HG02610 (cell line): Measurements from ENCODE around the gene HEXIM1.

Experiments used
- ATAC-seq: cut with Tn5 transposase; IDR thresholded peaks from one replicate; pipeline ENCODE4 v1.9.1; 2021; ENCODE audit warnings: mild to moderate bottlenecking, moderate library complexity; ENCODE audit not compliant: unreplicated experiment

HEXIM1 gene

GRCh38 chr17:45145035-45145389 is 3.3 kb upstream of the HEXIM1 start:
- ATAC-seq, result no peak

GRCh38 chr17:45146166-45146565 is 2.1 kb upstream of the HEXIM1 start:
- ATAC-seq, result no peak

GRCh38 chr17:45146592-45146889 is 1.7 kb upstream of the HEXIM1 start:
- ATAC-seq, result no peak

- no peak for ATAC-seq
These were observed 1.2 kb upstream of the HEXIM1 start for GRCh38 chr17:45146890-45147580.

- ATAC-seq, result no peak
These were observed 593 bp upstream of the HEXIM1 start for GRCh38 chr17:45147581-45148182.

- ATAC-seq, result peak; percentile 21
These were observed 878 bp downstream of the HEXIM1 start for GRCh38 chr17:45149037-45149668.

- ATAC-seq, result no peak
These were observed 1.7 kb downstream of the HEXIM1 start for GRCh38 chr17:45149669-45150664.

GRCh38 chr17:45150911-45151809 is 2.9 kb downstream of the HEXIM1 start:
- no peak for ATAC-seq

GRCh38 chr17:45155029-45155428 is 6.8 kb downstream of the HEXIM1 start:
- no peak for ATAC-seq

GRCh38 chr17:45155483-45155882 is 7.2 kb downstream of the HEXIM1 start:
- ATAC-seq, result no peak

GRCh38 chr17:45156242-45156641 is 8.0 kb downstream of the HEXIM1 start:
- no peak for ATAC-seq

- ATAC-seq, result peak; percentile 14
These were observed 12.4 kb downstream of the HEXIM1 start for GRCh38 chr17:45160447-45161287.

- peak; percentile 87 for ATAC-seq
These were observed 13.2 kb downstream of the HEXIM1 start, which contains the start of gene HEXIM2 for GRCh38 chr17:45161288-45162024. TSS of gene HEXIM2 (plus strand) at chr17:45161875. CDS start at chr17:45162794, 919 bp downstream.

- ATAC-seq, result no peak
These were observed 13.9 kb downstream of the HEXIM1 start for GRCh38 chr17:45162025-45162687.

GRCh38 chr17:45164734-45165269 is 16.5 kb downstream of the HEXIM1 start:
- ATAC-seq, result no peak

- ATAC-seq, result no peak
These were observed 20.9 kb downstream of the HEXIM1 start for GRCh38 chr17:45168991-45169752.

GRCh38 chr17:45170280-45170930 is 22.1 kb downstream of the HEXIM1 start:
- ATAC-seq, result no peak
